H1 (cell line): ENCODE data around the gene OASL. TPM values are rescaled to one million over a fixed set of nuclear protein-coding genes. Genes with fewer than 3 reads are reported as not detected.

ENCODE experiments used
- CTCF ChIA-PET: fragments of 300-600 bp; sonication (Branson Sonifier 250); formaldehyde crosslinking; loops from one replicate; lab custom pipeline; 2021; ENCODE audit not compliant: partially characterized antibody; lab: Charles Lee
- POLR2A ChIA-PET: fragments of 300-600 bp; sonication (Branson Sonifier 250); formaldehyde crosslinking; loops from one replicate; lab custom pipeline; 2021; ENCODE audit warnings: inconsistent platforms; ENCODE audit not compliant: partially characterized antibody; lab: Charles Lee
- DNase-seq, 2 experiments: peaks; one replicate each; pipeline versions ENCODE4 v3.0.0 to v3.0.0-alpha.2; 2010 to 2022; ENCODE audit warnings: low spot score in 2 of 2, low read depth in 1 of 2, mixed read lengths in 1 of 2
- FAIRE-seq: peaks from 2 replicates; lab custom pipeline; 2011; peaks lifted over from hg19 to GRCh38; lab: Jason Lieb, UNC
- H2AFZ ChIP-seq: 2 replicates; pipeline ENCODE4 v1.8.1; 2012; ENCODE audit warnings: low read length, inconsistent platforms
- H2AK5ac ChIP-seq: 2 replicates; pipeline ENCODE4 v1.6.1; 2013; ENCODE audit warnings: low read depth, low read length
- H2BK120ac ChIP-seq: replicated peaks from 2 replicates; pipeline ENCODE3; 2013; ENCODE audit warnings: low read depth, low read length, inconsistent platforms
- H2BK12ac ChIP-seq: 2 replicates; pipeline ENCODE4 v1.6.1; 2013; ENCODE audit warnings: low read depth, low read length
- H2BK15ac ChIP-seq: 2 replicates; pipeline ENCODE4 v1.6.1; 2013; ENCODE audit warnings: low read length
- H2BK20ac ChIP-seq: 2 replicates; pipeline ENCODE4 v1.6.1; 2013; ENCODE audit warnings: low read length
- H2BK5ac ChIP-seq: 2 replicates; pipeline ENCODE4 v1.6.1; 2013; ENCODE audit warnings: low read depth, low read length
- H3K14ac ChIP-seq: 2 replicates; pipeline ENCODE4 v1.6.1; 2013; ENCODE audit warnings: inconsistent platforms; ENCODE audit not compliant: insufficient read length
- H3K18ac ChIP-seq: 2 replicates; pipeline ENCODE4 v1.6.1; 2013; ENCODE audit warnings: low read length; ENCODE audit errors: extremely low read depth
- H3K23ac ChIP-seq: 2 replicates; pipeline ENCODE4 v1.6.1; 2013; ENCODE audit warnings: inconsistent platforms; ENCODE audit not compliant: insufficient read length
- H3K23me2 ChIP-seq: 2 replicates; pipeline ENCODE4 v1.6.1; 2013; ENCODE audit warnings: low read depth, low read length
- H3K27ac ChIP-seq: 2 replicates; pipeline ENCODE4 v1.6.1; 2011; ENCODE audit warnings: low read depth, low read length, inconsistent platforms
- H3K27me3 ChIP-seq, 4 experiments: replicated peaks in 1 of 4; 1 replicate in 1 of 4; 2 replicates in 3 of 4; pipeline versions ENCODE4 v1.6.1 to v1.8.1; 2011 to 2013; ENCODE audit warnings: low read length in 3 of 4, mild to moderate bottlenecking in 3 of 4, inconsistent platforms in 2 of 4, mixed read lengths in 2 of 4, moderate library complexity in 1 of 4; ENCODE audit not compliant: control insufficient read depth in 3 of 4, insufficient read depth in 3 of 4; ENCODE audit errors: extremely low read depth in 1 of 4
- H3K36me3 ChIP-seq, 4 experiments: 2 replicates each; pipeline versions ENCODE4 v1.6.1 to v1.8.1; 2011 to 2013; ENCODE audit warnings: mild to moderate bottlenecking in 4 of 4, low read length in 3 of 4, moderate library complexity in 2 of 4, control low read depth in 1 of 4, inconsistent platforms in 1 of 4; ENCODE audit not compliant: insufficient read depth in 4 of 4, control insufficient read depth in 2 of 4
- H3K4ac ChIP-seq: replicated peaks from 2 replicates; pipeline ENCODE3; 2013; ENCODE audit warnings: low read length, low read depth, mixed read lengths, inconsistent platforms; ENCODE audit not compliant: insufficient read length
- H3K4me1 ChIP-seq, 4 experiments: replicated peaks in 1 of 4; 1 replicate in 1 of 4; 2 replicates in 3 of 4; pipeline versions ENCODE4 v1.6.1 to v1.8.1; 2011 to 2013; ENCODE audit warnings: low read length in 3 of 4, inconsistent platforms in 2 of 4, mixed read lengths in 1 of 4; ENCODE audit not compliant: insufficient read depth in 4 of 4, control insufficient read depth in 3 of 4
- H3K4me2 ChIP-seq, 2 experiments: 2 replicates each; pipeline versions ENCODE4 v1.6.1 to v1.8.1; 2011 to 2013; ENCODE audit warnings: low read depth in 2 of 2, low read length in 2 of 2, control low read depth in 1 of 2, inconsistent platforms in 1 of 2, mild to moderate bottlenecking in 1 of 2; ENCODE audit not compliant: insufficient read depth in 1 of 2
- H3K4me3 ChIP-seq, 4 experiments: fragments of 200-600, 300-600 bp in 1 of 4; sonication (generic), shearing (Covaris generic), sonication (Bioruptor Twin) in 1 of 4; 2 replicates each; pipeline versions ENCODE4 v1.5.1 to v1.8.1; 2011 to 2016; ENCODE audit warnings: low read length in 4 of 4, low read depth in 3 of 4, control low read depth in 2 of 4, inconsistent platforms in 2 of 4, mild to moderate bottlenecking in 2 of 4, mixed read lengths in 1 of 4, moderate library complexity in 1 of 4; ENCODE audit not compliant: insufficient read depth in 2 of 4; ENCODE audit errors: extremely low read depth in 1 of 4
- H3K56ac ChIP-seq: replicated peaks from 2 replicates; pipeline ENCODE3; 2013; ENCODE audit warnings: low read depth, mild to moderate bottlenecking, mixed read lengths, low read length, inconsistent platforms; ENCODE audit not compliant: insufficient read length
- H3K79me1 ChIP-seq: 2 replicates; pipeline ENCODE4 v1.6.1; 2013; ENCODE audit warnings: low read depth, low read length, control low read depth
- H3K79me2 ChIP-seq, 2 experiments: 2 replicates each; pipeline versions ENCODE4 v1.6.1 to v1.8.1; 2012 to 2013; ENCODE audit warnings: low read length in 2 of 2, mild to moderate bottlenecking in 2 of 2, inconsistent platforms in 1 of 2; ENCODE audit not compliant: insufficient read depth in 2 of 2, control insufficient read depth in 1 of 2
- H3K9ac ChIP-seq, 4 experiments: replicated peaks in 1 of 4; 1 replicate in 1 of 4; 2 replicates in 3 of 4; pipeline versions ENCODE4 v1.6.1 to v1.8.1; 2011 to 2013; ENCODE audit warnings: low read depth in 3 of 4, low read length in 3 of 4, control low read depth in 2 of 4, mild to moderate bottlenecking in 2 of 4, moderate library complexity in 2 of 4, inconsistent platforms in 1 of 4; ENCODE audit errors: extremely low read depth in 1 of 4
- H3K9me3 ChIP-seq, 2 experiments: 2 replicates each; pipeline versions ENCODE4 v1.6.1 to v1.8.1; 2012 to 2013; ENCODE audit warnings: mild to moderate bottlenecking in 2 of 2, moderate library complexity in 2 of 2, control low read depth in 1 of 2, inconsistent platforms in 1 of 2, low read depth in 1 of 2, low read length in 1 of 2, mixed read lengths in 1 of 2; ENCODE audit not compliant: insufficient read depth in 2 of 2
- H4K20me1 ChIP-seq, 2 experiments: replicated peaks in 1 of 2; 2 replicates each; pipeline versions ENCODE3 to v1.8.1; 2011 to 2013; ENCODE audit warnings: inconsistent platforms in 2 of 2, low read length in 2 of 2, mild to moderate bottlenecking in 1 of 2; ENCODE audit not compliant: insufficient read depth in 2 of 2, control insufficient read depth in 1 of 2
- H4K5ac ChIP-seq: 2 replicates; pipeline ENCODE4 v1.6.1; 2013; ENCODE audit warnings: low read length, low read depth, mixed read lengths, inconsistent platforms; ENCODE audit not compliant: insufficient read length
- H4K8ac ChIP-seq: 2 replicates; pipeline ENCODE4 v1.8.0; 2013; ENCODE audit warnings: mild to moderate bottlenecking, moderate library complexity, low read length, inconsistent platforms; ENCODE audit not compliant: insufficient read depth; ENCODE audit errors: extremely low read depth
- H4K91ac ChIP-seq: replicated peaks from 2 replicates; pipeline ENCODE3; 2013; ENCODE audit warnings: low read length, mixed read lengths, inconsistent platforms; ENCODE audit not compliant: insufficient read length
- CTBP2 ChIP-seq: IDR thresholded peaks from 2 replicates; pipeline ENCODE4 v1.7.0; 2011; ENCODE audit warnings: borderline replicate concordance, mild to moderate bottlenecking, moderate library complexity, mixed read lengths, low read length; ENCODE audit not compliant: insufficient read depth, insufficient read length
- EP300 ChIP-seq, 2 experiments: IDR thresholded peaks; 1 replicate in 1 of 2; 2 replicates in 1 of 2; pipeline ENCODE4 v1.6.1; 2011 to 2012; ENCODE audit warnings: low read depth in 2 of 2, low read length in 2 of 2, mild to moderate bottlenecking in 2 of 2, borderline replicate concordance in 1 of 2, inconsistent platforms in 1 of 2, moderate library complexity in 1 of 2
- JUN ChIP-seq: IDR thresholded peaks from 2 replicates; pipeline ENCODE4 v1.6.1; 2011; ENCODE audit warnings: low read depth, mild to moderate bottlenecking, improper control_type of control experiment, low read length
- KDM1A ChIP-seq: fragments of 200-600, 300-600 bp; sonication (generic); IDR thresholded peaks from 2 replicates; pipeline ENCODE4 v1.7.1; 2016; ENCODE audit warnings: mild to moderate bottlenecking, low read length, borderline replicate concordance
- MAFK ChIP-seq: IDR thresholded peaks from 2 replicates; pipeline ENCODE4 v1.6.1; 2012; ENCODE audit warnings: low read depth, mild to moderate bottlenecking, improper control_type of control experiment, low read length
- POU5F1 ChIP-seq: IDR thresholded peaks from 2 replicates; pipeline ENCODE4 v1.6.1; 2011; ENCODE audit warnings: low read depth, mild to moderate bottlenecking, low read length, moderate library complexity
- SP4 ChIP-seq: IDR thresholded peaks from 2 replicates; pipeline ENCODE4 v1.6.1; 2012; ENCODE audit warnings: low read length, inconsistent platforms
- SUZ12 ChIP-seq: fragments of 200-600 bp; sonication (generic); IDR thresholded peaks from 2 replicates; pipeline ENCODE4 v1.6.1; 2012; ENCODE audit warnings: mild to moderate bottlenecking, inconsistent platforms, low read length, moderate library complexity, mixed read lengths
- WGBS, 2 experiments: shearing (Covaris generic) in 1 of 2; methylation state at CpG; one replicate each; pipeline versions ENCODE4 v1.1.6 to v1.1.7; 2013 to 2015; ENCODE audit warnings: low lambda C conversion rate in 2 of 2, mixed read lengths in 2 of 2, inconsistent platforms in 1 of 2, low coverage in 1 of 2, missing lambda C conversion rate in 1 of 2; ENCODE audit not compliant: insufficient replicate concordance in 2 of 2, insufficient coverage in 1 of 2, insufficient read length in 1 of 2; ENCODE audit errors: extremely low coverage in 1 of 2, missing lambda C conversion rate in 1 of 2; 5-methylcytosine and 5-hydroxymethylcytosine counted together
- polyA plus RNA-seq, 7 experiments: library from polyadenylated mRNA; depleted of rRNA in 3 of 7; stranded (reverse) in 5 of 7; unstranded in 2 of 7; fragments of >200 nt in 5 of 7; fragments of 200-250 nt in 2 of 7; gene quantifications; 1 replicate in 5 of 7; 2 replicates in 1 of 7; 4 replicates in 1 of 7; pipeline versions ENCODE4 v1.2.1 to v1.2.3, GENCODE V29; 2011 to 2013; ENCODE audit warnings: missing spikeins in 2 of 7, mixed read lengths in 2 of 7
- total RNA-seq: library from RNA; stranded (reverse); fragmentation: NEBNext Ultra II Directional; extraction: Animal tissue kit (Norgen Biotek cat#: 25700); gene quantifications from 2 replicates; pipeline ENCODE4 v1.2.1, GENCODE V29; 2021

Gene OASL
- total and polyA plus RNA-seq, 2 of the 8 experiments (the other 6 are each of a cell fraction or from before 2014, with no cell fraction given): not detected

DNA sequence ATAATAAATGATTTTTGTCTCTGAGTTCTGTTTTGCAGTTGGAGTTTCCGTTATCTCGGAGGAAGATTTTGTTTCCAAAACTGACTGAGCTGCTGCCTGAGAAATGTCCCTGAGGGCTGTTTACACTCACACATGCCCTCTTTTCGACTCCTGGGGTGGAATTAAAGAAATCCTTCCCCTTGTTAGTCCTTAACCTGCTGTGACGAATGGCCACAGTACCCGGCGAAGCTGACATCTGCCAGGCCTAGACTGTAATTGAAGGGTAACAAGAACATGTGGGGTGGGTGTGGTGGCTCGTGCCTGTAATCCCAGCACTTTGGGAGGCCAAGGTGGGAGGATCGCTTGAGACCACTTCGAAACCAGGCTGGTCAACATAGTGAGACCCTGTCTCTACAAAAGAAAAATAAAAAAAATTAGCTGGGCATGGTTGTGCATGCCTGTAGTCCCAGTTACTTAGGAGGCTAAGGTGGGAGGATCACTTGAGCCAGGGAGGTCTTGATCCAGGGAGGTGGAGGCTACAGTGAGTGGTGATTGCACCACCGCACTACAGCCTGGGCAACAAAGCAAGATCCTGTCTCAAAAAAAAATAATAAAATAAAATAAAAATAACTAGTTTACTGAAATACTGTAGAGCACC lies 8.4 kb downstream of the OASL start:
- H3K23ac ChIP-seq: no peak overlapping the region
- FAIRE-seq (no peak), DNase-seq (no peak)
- no peak overlapping the region for H3K56ac ChIP-seq
- H2AK5ac ChIP-seq: no peak overlapping the region
- peaks cover 0 to 5% (median 4%) of the 10 kb centered on the region in 4 experiments; a peak in 4 of 7 replicates for H3K4me1 ChIP-seq
- no peak overlapping the region for H2BK12ac ChIP-seq
- no peak overlapping the region for H3K4me3 ChIP-seq
- H3K27ac ChIP-seq: no peak overlapping the region
- CTCF ChIA-PET: interaction anchor here (0.7 to 2.0 kb wide), 4 partner anchors 21 to 33 kb away, joined by 3 to 6 read pairs (median 4); no protein-coding TSS in a partner anchor
- no peak overlapping the region for H3K14ac ChIP-seq
- no peak overlapping the region for H3K9ac ChIP-seq
- H3K4ac ChIP-seq: no peak overlapping the region
- H4K5ac ChIP-seq: no peak overlapping the region
- H3K9me3 ChIP-seq: no peaks in the 10 kb centered on the region
- no peak overlapping the region for H2AFZ ChIP-seq
- H3K27me3 ChIP-seq: no peaks in the 10 kb centered on the region
- no peaks in the 10 kb centered on the region for H3K79me1 ChIP-seq
- H2BK15ac ChIP-seq: no peak overlapping the region
- H3K4me2 ChIP-seq: no peak overlapping the region
- H3K36me3 ChIP-seq: no peaks in the 10 kb centered on the region
- H4K8ac ChIP-seq: no peak overlapping the region
- 90% methylated on average over 10 of the region's 10 CpGs; no CpG with 5 or more reads in 1 of the 2 experiments for WGBS, 2 experiments
- no peak overlapping the region for H4K91ac ChIP-seq
- H3K18ac ChIP-seq: no peak overlapping the region
- H4K20me1 ChIP-seq: no peaks in the 10 kb centered on the region
- H2BK120ac ChIP-seq: no peak overlapping the region
- POLR2A ChIA-PET: interaction anchor here (0.7 kb wide), 1 partner anchor 382 kb away, joined by 4 read pairs; no protein-coding TSS in a partner anchor
- H2BK20ac ChIP-seq: no peak overlapping the region
- no peaks in the 10 kb centered on the region for H3K79me2 ChIP-seq
- H2BK5ac ChIP-seq: no peak overlapping the region
- no peaks in the 10 kb centered on the region for H3K23me2 ChIP-seq
- TF ChIP-seq KDM1A (no peak), JUN (no peak), EP300 (IDR thresholded peaks at IDR 0.05; ENCODE audit: borderline replicate concordance in 1 of 2, low read depth in 2 of 2, low read length in 2 of 2) (no peak), CTBP2 (no peak), MAFK (no peak), SP4 (no peak), SUZ12 (no peak), POU5F1 (no peak)
